HCT116 (cell line): Measurements from ENCODE around the gene CADPS2. TPM values are rescaled to one million over a fixed set of nuclear protein-coding genes. Genes with fewer than 3 reads are reported as not detected.

ENCODE experiments used
- ATAC-seq: fragments of 200-7000 bp; cut with Tn5 transposase; 2 replicates; pipeline ENCODE4 v1.9.1; 2020; ENCODE audit warnings: mild to moderate bottlenecking, moderate library complexity
- BruUV-seq: library from RNA; stranded (reverse); fragments of 400-500 nt; replicated peaks from 2 replicates; lab custom pipeline; 2021; lab: Mats Ljungman, UMichigan
- CTCF ChIA-PET: fragments of 300-600 bp; sonication (Branson Sonifier 250); formaldehyde crosslinking; loops from one replicate; lab custom pipeline; 2021; ENCODE audit warnings: antibody characterized with exemption; lab: Charles Lee
- POLR2A ChIA-PET: fragments of 300-600, 350-600 bp; sonication (Branson Sonifier 250); formaldehyde crosslinking; loops from one replicate; lab custom pipeline; 2021; ENCODE audit warnings: antibody characterized with exemption; lab: Charles Lee
- RAD21 ChIA-PET, 2 experiments: fragments of 300-600 bp; sonication (Branson Sonifier 250); formaldehyde crosslinking; loops; one replicate each; lab custom pipeline; 2023; ENCODE audit warnings: low total read pairs in 2 of 2; ENCODE audit not compliant: uncharacterized antibody in 2 of 2, unreplicated experiment in 2 of 2, low non-redundant PET in 1 of 2; lab: Charles Lee
- DNase-seq: peaks from one replicate; pipeline ENCODE4 v3.0.0-alpha.2; 2010; ENCODE audit warnings: low read depth, low spot score
- H2AFZ ChIP-seq: fragments of 200-600 bp; shearing (Covaris generic), sonication (generic); 2 replicates; pipeline ENCODE4 v1.6.1; 2017; ENCODE audit warnings: low read depth, mixed run types, mixed read lengths, antibody characterized with exemption, low read length; ENCODE audit not compliant: poor library complexity, severe bottlenecking
- H3K27ac ChIP-seq: 2 replicates; pipeline ENCODE4 v1.5.1; 2012; ENCODE audit warnings: low read depth, low read length
- H3K27me3 ChIP-seq: fragments of 200-600 bp; sonication (generic); 2 replicates; pipeline ENCODE4 v1.6.1; 2016; ENCODE audit warnings: mixed run types, low read length, mixed read lengths; ENCODE audit not compliant: insufficient read depth
- H3K36me3 ChIP-seq, 2 experiments: fragments of 200-500 bp in 1 of 2; fragments of 200-600 bp in 1 of 2; sonication (Bioruptor generic) in 1 of 2; sonication (generic) in 1 of 2; 2 replicates each; pipeline versions ENCODE4 v1.5.1 to v1.6.1; 2014 to 2016; ENCODE audit warnings: low read length in 2 of 2, inconsistent platforms in 1 of 2, mixed read lengths in 1 of 2, mixed run types in 1 of 2; ENCODE audit not compliant: insufficient read depth in 2 of 2, control insufficient read depth in 1 of 2
- H3K4me1 ChIP-seq, 2 experiments: fragments of 200-600 bp in 1 of 2; sonication (generic) in 1 of 2; 2 replicates each; pipeline versions ENCODE4 v1.5.1 to v1.6.1; 2012 to 2017; ENCODE audit warnings: low read length in 2 of 2, inconsistent platforms in 1 of 2, mild to moderate bottlenecking in 1 of 2, mixed read lengths in 1 of 2, mixed run types in 1 of 2, moderate library complexity in 1 of 2; ENCODE audit not compliant: insufficient read depth in 2 of 2, control insufficient read depth in 1 of 2
- H3K4me2 ChIP-seq: fragments of 200-600 bp; sonication (generic); 2 replicates; pipeline ENCODE4 v1.6.1; 2017; ENCODE audit warnings: mixed run types, low read length, mixed read lengths
- H3K4me3 ChIP-seq, 2 experiments: fragments of 200-600 bp in 1 of 2; sonication (generic) in 1 of 2; replicated peaks in 1 of 2; 2 replicates each; pipeline ENCODE4 v1.5.1; 2011 to 2016; ENCODE audit warnings: low read length in 2 of 2, control low read depth in 1 of 2, low read depth in 1 of 2, mild to moderate bottlenecking in 1 of 2, mixed read lengths in 1 of 2, mixed run types in 1 of 2
- H3K79me2 ChIP-seq: fragments of 200-600 bp; sonication (generic); 2 replicates; pipeline ENCODE4 v1.6.1; 2017; ENCODE audit warnings: mild to moderate bottlenecking, mixed run types, low read length, moderate library complexity, mixed read lengths; ENCODE audit not compliant: insufficient read depth
- H3K9ac ChIP-seq: fragments of 200-600 bp; sonication (generic); 2 replicates; pipeline ENCODE4 v1.6.1; 2016; ENCODE audit warnings: low read length, mixed read lengths
- H3K9me2 ChIP-seq: fragments of 200-600 bp; sonication (generic), shearing (Covaris generic); 2 replicates; pipeline ENCODE4 v1.6.1; 2017; ENCODE audit warnings: mixed run types, mild to moderate bottlenecking, moderate library complexity; ENCODE audit not compliant: insufficient read depth
- H3K9me3 ChIP-seq, 2 experiments: fragments of 200-500 bp in 1 of 2; fragments of 200-600 bp in 1 of 2; sonication (Bioruptor generic) in 1 of 2; sonication (generic) in 1 of 2; 2 replicates each; pipeline ENCODE4 v1.6.1; 2014 to 2017; ENCODE audit warnings: low read length in 2 of 2, mixed read lengths in 2 of 2, inconsistent platforms in 1 of 2, low read depth in 1 of 2, mild to moderate bottlenecking in 1 of 2, mixed run types in 1 of 2, moderate library complexity in 1 of 2; ENCODE audit not compliant: control insufficient read depth in 1 of 2, insufficient read depth in 1 of 2
- H4K20me1 ChIP-seq: fragments of 200-600 bp; sonication (generic), shearing (Covaris generic); 2 replicates; pipeline ENCODE4 v1.6.1; 2017; ENCODE audit warnings: mixed run types, mild to moderate bottlenecking, moderate library complexity; ENCODE audit not compliant: insufficient read depth
- CBX3 ChIP-seq: IDR thresholded peaks from 2 replicates; pipeline ENCODE4 v1.6.1; 2012; ENCODE audit warnings: low read depth
- CEBPB ChIP-seq: IDR thresholded peaks from 2 replicates; pipeline ENCODE4 v1.6.1; 2012; ENCODE audit warnings: low read depth
- EGR1 ChIP-seq: IDR thresholded peaks from 2 replicates; pipeline ENCODE4 v1.6.1; 2012; ENCODE audit warnings: low read depth
- EZH2 ChIP-seq: fragments of 200-600 bp; sonication (generic); IDR thresholded peaks from 2 replicates; pipeline ENCODE4 v1.6.1; 2017; ENCODE audit warnings: antibody characterized with exemption, mixed run types
- EZH2phosphoT487 ChIP-seq: fragments of 200-600 bp; IDR thresholded peaks from 2 replicates; pipeline ENCODE4 v1.6.1; 2018; ENCODE audit warnings: antibody characterized with exemption, borderline replicate concordance
- JUND ChIP-seq: IDR thresholded peaks from 2 replicates; pipeline ENCODE4 v1.6.1; 2012
- SP1 ChIP-seq: IDR thresholded peaks from 2 replicates; pipeline ENCODE4 v1.6.1; 2012; ENCODE audit warnings: low read depth
- TCF7L2 ChIP-seq: IDR thresholded peaks from 2 replicates; pipeline ENCODE4 v1.7.0; 2011; ENCODE audit warnings: borderline replicate concordance, inconsistent platforms; ENCODE audit not compliant: insufficient read depth, insufficient read length; ENCODE audit errors: extremely low read depth
- ZFX ChIP-seq: fragments of 450-650 bp; IDR thresholded peaks from 2 replicates; pipeline ENCODE4 v1.6.1; 2017
- ZNF274 ChIP-seq: fragments of 200-500 bp; sonication (Bioruptor generic); IDR thresholded peaks from 2 replicates; pipeline ENCODE4 v1.6.1; 2014; ENCODE audit warnings: mild to moderate bottlenecking, low read depth, low read length, inconsistent platforms
- intact Hi-C: fragments of 100-400 bp; cut with micrococcal nuclease; formaldehyde crosslinking; loops from 2 replicates; pipeline ENCODE4 v1.10.0; 2022
- total RNA-seq: library from RNA; stranded (reverse); gene quantifications from one replicate; pipeline ENCODE4 v1.2.1, GENCODE V29; 2021; ENCODE audit not compliant: unreplicated experiment
- TF ChIP-seq, protein P1 (sequence below): IDR thresholded peaks from 2 replicates; pipeline ENCODE4 v1.6.1; 2012; ENCODE audit warnings: low read depth
- TF ChIP-seq, protein P2 (sequence below), 3 experiments: fragments of 200-600 bp in 1 of 3; sonication (generic) in 1 of 3; IDR thresholded peaks in 2 of 3; conservative IDR thresholded peaks in 1 of 3; 2 replicates each; pipeline ENCODE4 v1.5.1; 2012 to 2017; ENCODE audit warnings: low read depth in 2 of 3, low read length in 2 of 3, antibody characterized with exemption in 1 of 3, borderline replicate concordance in 1 of 3, control low read depth in 1 of 3, mild to moderate bottlenecking in 1 of 3, mixed read lengths in 1 of 3, mixed run types in 1 of 3, moderate library complexity in 1 of 3; ENCODE audit not compliant: insufficient read depth in 1 of 3
- TF ChIP-seq, protein P3 (sequence below): IDR thresholded peaks from 2 replicates; pipeline ENCODE4 v1.6.1; 2011; ENCODE audit warnings: mild to moderate bottlenecking, low read length, moderate library complexity; ENCODE audit not compliant: insufficient replicate concordance; ENCODE audit errors: extremely low read depth

Gene CADPS2
- total RNA-seq, 1 experiment from 2014 or later, result 7.5 TPM

DNA sequence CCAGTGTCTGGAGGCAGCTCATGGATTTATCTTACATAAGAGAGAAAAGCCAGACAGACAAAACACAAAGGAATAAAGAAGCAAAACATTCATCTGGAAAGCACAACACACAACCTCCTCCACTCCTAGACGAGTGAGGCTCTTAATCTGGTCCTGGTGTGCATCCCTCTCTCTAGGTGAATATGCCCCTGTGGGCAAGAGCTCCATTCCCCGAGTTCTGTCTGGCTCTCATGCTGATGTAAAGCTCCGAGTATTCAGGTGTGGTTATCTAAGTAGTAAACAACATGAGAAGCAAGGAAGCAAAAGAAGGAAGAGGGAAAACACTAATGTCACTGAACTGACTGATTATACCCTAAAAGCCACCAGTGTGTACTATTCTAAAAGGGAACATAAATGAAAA lies 533.8 kb downstream of the CADPS2 start:
- Histone ChIP-seq H3K9me3 (no peaks in the 10 kb centered on the region), H3K4me1 (no peaks in the 10 kb centered on the region), H3K79me2 (no peaks in the 10 kb centered on the region), H3K4me3 (no peak overlapping the region), H4K20me1 (no peaks in the 10 kb centered on the region), H3K9me2 (no peaks in the 10 kb centered on the region), H3K36me3 (no peaks in the 10 kb centered on the region), H3K4me2 (no peak overlapping the region), H3K27me3 (no peaks in the 10 kb centered on the region), H3K9ac (no peak overlapping the region), H2AFZ (no peak overlapping the region), H3K27ac (no peak overlapping the region)
- ChIA-PET RAD21 (no interaction called here), POLR2A (no interaction called here), CTCF (no interaction called here)
- ATAC-seq, result no peak
- TF ChIP-seq EZH2phosphoT487 (no peak), JUND (no peak), CBX3 (no peak), ZFX (no peak), EGR1 (no peak), SP1 (no peak), TCF7L2 (no peak), EZH2 (no peak), CEBPB (no peak), ZNF274 (no peak)
- TF ChIP-seq, protein P1, sequence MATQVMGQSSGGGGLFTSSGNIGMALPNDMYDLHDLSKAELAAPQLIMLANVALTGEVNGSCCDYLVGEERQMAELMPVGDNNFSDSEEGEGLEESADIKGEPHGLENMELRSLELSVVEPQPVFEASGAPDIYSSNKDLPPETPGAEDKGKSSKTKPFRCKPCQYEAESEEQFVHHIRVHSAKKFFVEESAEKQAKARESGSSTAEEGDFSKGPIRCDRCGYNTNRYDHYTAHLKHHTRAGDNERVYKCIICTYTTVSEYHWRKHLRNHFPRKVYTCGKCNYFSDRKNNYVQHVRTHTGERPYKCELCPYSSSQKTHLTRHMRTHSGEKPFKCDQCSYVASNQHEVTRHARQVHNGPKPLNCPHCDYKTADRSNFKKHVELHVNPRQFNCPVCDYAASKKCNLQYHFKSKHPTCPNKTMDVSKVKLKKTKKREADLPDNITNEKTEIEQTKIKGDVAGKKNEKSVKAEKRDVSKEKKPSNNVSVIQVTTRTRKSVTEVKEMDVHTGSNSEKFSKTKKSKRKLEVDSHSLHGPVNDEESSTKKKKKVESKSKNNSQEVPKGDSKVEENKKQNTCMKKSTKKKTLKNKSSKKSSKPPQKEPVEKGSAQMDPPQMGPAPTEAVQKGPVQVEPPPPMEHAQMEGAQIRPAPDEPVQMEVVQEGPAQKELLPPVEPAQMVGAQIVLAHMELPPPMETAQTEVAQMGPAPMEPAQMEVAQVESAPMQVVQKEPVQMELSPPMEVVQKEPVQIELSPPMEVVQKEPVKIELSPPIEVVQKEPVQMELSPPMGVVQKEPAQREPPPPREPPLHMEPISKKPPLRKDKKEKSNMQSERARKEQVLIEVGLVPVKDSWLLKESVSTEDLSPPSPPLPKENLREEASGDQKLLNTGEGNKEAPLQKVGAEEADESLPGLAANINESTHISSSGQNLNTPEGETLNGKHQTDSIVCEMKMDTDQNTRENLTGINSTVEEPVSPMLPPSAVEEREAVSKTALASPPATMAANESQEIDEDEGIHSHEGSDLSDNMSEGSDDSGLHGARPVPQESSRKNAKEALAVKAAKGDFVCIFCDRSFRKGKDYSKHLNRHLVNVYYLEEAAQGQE, result no peak
- TF ChIP-seq, protein P2, sequence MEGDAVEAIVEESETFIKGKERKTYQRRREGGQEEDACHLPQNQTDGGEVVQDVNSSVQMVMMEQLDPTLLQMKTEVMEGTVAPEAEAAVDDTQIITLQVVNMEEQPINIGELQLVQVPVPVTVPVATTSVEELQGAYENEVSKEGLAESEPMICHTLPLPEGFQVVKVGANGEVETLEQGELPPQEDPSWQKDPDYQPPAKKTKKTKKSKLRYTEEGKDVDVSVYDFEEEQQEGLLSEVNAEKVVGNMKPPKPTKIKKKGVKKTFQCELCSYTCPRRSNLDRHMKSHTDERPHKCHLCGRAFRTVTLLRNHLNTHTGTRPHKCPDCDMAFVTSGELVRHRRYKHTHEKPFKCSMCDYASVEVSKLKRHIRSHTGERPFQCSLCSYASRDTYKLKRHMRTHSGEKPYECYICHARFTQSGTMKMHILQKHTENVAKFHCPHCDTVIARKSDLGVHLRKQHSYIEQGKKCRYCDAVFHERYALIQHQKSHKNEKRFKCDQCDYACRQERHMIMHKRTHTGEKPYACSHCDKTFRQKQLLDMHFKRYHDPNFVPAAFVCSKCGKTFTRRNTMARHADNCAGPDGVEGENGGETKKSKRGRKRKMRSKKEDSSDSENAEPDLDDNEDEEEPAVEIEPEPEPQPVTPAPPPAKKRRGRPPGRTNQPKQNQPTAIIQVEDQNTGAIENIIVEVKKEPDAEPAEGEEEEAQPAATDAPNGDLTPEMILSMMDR (IDR thresholded peaks at IDR 0.05 in 2 of 3, conservative IDR thresholded peaks at IDR 0.05 in 1 of 3; ENCODE audit: borderline replicate concordance in 1 of 3, insufficient read depth in 1 of 3, low read depth in 2 of 3, low read length in 2 of 3), result no peak
- TF ChIP-seq, protein P3, sequence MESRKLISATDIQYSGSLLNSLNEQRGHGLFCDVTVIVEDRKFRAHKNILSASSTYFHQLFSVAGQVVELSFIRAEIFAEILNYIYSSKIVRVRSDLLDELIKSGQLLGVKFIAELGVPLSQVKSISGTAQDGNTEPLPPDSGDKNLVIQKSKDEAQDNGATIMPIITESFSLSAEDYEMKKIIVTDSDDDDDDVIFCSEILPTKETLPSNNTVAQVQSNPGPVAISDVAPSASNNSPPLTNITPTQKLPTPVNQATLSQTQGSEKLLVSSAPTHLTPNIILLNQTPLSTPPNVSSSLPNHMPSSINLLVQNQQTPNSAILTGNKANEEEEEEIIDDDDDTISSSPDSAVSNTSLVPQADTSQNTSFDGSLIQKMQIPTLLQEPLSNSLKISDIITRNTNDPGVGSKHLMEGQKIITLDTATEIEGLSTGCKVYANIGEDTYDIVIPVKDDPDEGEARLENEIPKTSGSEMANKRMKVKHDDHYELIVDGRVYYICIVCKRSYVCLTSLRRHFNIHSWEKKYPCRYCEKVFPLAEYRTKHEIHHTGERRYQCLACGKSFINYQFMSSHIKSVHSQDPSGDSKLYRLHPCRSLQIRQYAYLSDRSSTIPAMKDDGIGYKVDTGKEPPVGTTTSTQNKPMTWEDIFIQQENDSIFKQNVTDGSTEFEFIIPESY, result no peak
- DNase-seq, result no peak
- no TSS peak for BruUV-seq
- intact Hi-C loops, result no loop called here
